ENCODE data around the gene SAP30BP.

SAP30BP gene

GRCh38 chr17:75755990-75756389, 88.9 kb downstream of the SAP30BP start:
- TF ChIP-seq CTCF (IDR thresholded peaks at IDR 0.05): no peak

- TF ChIP-seq CTCF (IDR thresholded peaks at IDR 0.05): no peak
Observed at GRCh38 chr17:75756451-75757085, 89.4 kb downstream of the SAP30BP start.

GRCh38 chr17:75757086-75757681, 90.0 kb downstream of the SAP30BP start:
- TF ChIP-seq CTCF (IDR thresholded peaks at IDR 0.05): no peak
